ENCODE measurements around the gene EEF1A2.
A peak's percentile ranks its signal among the peaks of the same experiment; 100 is the strongest.
"Not testable (repeated sequence)": the region's sequence is repeated elsewhere in the genome, so short reads cannot be mapped to it uniquely, and the experiment has no call there.

The EEF1A2 gene

GRCh38 chr20:63519668-63520503, 21.0 kb upstream of the EEF1A2 start:
- DNase-seq: peak; percentile 45

GRCh38 chr20:63518946-63519667, 20.2 kb upstream of the EEF1A2 start:
- DNase-seq: no peak

- DNase-seq: no peak
Observed at GRCh38 chr20:63518351-63518861, 19.5 kb upstream of the EEF1A2 start.

- DNase-seq: no peak
Observed at GRCh38 chr20:63517376-63518309, 18.8 kb upstream of the EEF1A2 start.

- DNase-seq: not testable (repeated sequence)
Observed at GRCh38 chr20:63514520-63514919, 15.6 kb upstream of the EEF1A2 start.

GRCh38 chr20:63513207-63513606, 14.3 kb upstream of the EEF1A2 start:
- DNase-seq: no peak

- no peak for DNase-seq
Observed at GRCh38 chr20:63509088-63509564, 10.2 kb upstream of the EEF1A2 start.

GRCh38 chr20:63508072-63508768, 9.3 kb upstream of the EEF1A2 start:
- peak; percentile 52 for DNase-seq

- no peak for DNase-seq
Observed at GRCh38 chr20:63507083-63507743, 8.3 kb upstream of the EEF1A2 start.

- no peak for DNase-seq
Observed at GRCh38 chr20:63505723-63506122, 6.8 kb upstream of the EEF1A2 start.

GRCh38 chr20:63505281-63505680, 6.4 kb upstream of the EEF1A2 start:
- DNase-seq: no peak

GRCh38 chr20:63504642-63505041, 5.8 kb upstream of the EEF1A2 start:
- no peak for DNase-seq

- no peak for DNase-seq
Observed at GRCh38 chr20:63503524-63503923, 4.6 kb upstream of the EEF1A2 start.

- no peak for DNase-seq
Observed at GRCh38 chr20:63502671-63503172, 3.8 kb upstream of the EEF1A2 start.

GRCh38 chr20:63501818-63502670, 3.2 kb upstream of the EEF1A2 start:
- no peak for DNase-seq

- no peak for DNase-seq
Observed at GRCh38 chr20:63500902-63501817, 2.3 kb upstream of the EEF1A2 start.

GRCh38 chr20:63500151-63500901, 1.4 kb upstream of the EEF1A2 start:
- DNase-seq: no peak

GRCh38 chr20:63499338-63499969, 571 bp upstream of the EEF1A2 start:
- DNase-seq: no peak

All from GDM1 (cell line).